HG03064 (cell line): ENCODE results near the gene GPR146.
"Not testable (repeated sequence)": the region's sequence is repeated elsewhere in the genome, so short reads cannot be mapped to it uniquely, and the experiment has no call there.

Experiments
- ATAC-seq: cut with Tn5 transposase; IDR thresholded peaks from one replicate; pipeline ENCODE4 v1.9.1; 2021; ENCODE audit warnings: low read depth; ENCODE audit not compliant: unreplicated experiment

The GPR146 gene

DNA sequence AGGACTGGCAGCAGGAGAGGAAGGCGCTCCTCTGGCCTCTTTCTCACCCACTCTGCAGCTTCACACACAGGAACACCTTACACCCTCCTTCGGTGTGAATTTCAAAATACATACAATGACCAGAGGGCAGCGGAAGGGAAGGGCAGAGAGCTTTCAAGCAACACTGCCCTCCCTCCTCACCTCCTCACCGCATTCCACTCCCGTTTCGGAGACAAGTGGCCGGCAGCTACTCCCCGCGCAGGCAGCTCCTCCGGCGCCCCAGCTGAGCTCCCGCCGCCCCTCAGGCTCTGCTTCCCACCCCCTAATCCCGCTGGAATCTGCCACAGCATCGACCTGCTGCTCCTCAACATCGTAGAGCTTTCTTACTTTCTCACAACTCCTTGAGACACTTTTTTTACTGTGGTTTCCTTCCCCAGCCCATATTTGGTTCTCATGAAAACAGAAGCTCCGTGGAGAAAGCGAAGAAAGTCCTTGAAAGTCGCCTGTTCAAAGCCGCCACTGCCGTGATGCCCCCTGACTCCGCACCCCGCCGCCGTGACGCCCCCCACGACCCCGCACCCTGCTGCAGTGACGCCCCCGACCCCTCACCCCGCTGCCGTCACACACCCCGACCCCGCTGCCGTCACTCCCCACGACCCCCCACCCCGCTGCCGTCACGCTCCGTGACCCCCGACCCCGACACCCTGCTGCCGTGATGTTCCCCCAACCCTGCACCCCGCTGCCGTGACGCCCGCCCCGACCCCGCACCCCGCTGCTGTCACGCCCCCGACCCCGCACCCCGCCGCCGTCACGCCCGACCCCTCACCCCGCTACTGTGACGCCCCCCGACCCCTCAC lies 29.0 kb downstream of the GPR146 start:
- no peak for ATAC-seq

DNA sequence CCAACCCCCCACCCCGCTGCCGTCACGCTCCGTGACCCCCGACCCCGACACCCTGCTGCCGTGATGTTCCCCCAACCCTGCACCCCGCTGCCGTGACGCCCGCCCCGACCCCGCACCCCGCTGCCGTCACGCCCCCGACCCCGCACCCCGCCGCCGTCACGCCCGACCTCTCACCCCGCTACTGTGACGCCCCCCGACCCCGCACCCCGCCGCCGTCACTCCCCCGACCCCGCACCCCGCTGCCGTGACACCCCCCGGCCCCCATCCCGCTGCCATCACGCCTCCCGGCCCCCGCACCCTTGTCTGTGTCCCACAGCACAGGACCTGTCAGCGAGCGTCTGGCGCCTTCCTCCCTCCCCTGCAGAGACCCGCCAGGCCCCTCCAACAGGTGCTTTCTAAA lies 29.7 kb downstream of the GPR146 start:
- not testable (repeated sequence) for ATAC-seq

DNA sequence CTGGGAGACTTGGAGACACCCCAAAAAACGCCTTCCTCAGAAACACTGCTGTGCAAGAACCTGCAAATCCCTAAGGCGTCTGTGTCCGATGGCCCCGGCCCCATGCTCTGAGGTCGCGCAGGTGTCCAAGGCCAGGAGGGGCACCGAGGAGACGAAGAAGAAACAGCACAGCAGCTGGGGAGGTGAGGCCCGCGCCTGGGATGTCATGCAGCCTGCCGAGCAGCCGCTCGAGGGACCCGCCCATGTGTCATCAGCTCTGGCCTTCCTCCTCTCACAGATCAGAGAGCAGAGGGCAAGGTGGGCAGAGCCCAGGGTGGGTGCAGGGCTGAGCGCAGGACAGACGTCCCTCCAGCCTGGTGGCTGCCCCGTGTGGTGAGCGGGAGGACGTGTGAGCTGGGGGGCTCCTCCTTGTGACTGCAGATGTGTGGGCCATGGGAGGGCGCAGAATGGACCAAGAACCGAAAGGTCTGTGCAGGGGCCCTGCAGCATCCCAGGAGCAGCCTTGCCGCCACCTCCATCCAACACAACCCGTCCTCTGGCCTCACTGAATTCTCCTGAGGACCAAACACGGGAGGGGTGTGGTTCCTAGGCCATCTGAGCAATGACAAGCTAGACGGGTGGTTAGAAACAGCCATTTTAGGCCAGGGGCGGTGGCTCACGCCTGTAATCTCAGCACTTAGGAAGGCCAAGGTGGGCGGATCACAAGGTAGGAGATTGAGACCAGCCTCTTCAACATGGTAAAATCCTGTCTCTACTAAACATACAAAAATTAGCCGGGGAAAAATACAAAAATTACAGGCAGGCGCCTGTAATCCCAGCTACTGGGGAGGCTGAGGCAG lies 30.5 kb downstream of the GPR146 start:
- ATAC-seq = no peak

DNA sequence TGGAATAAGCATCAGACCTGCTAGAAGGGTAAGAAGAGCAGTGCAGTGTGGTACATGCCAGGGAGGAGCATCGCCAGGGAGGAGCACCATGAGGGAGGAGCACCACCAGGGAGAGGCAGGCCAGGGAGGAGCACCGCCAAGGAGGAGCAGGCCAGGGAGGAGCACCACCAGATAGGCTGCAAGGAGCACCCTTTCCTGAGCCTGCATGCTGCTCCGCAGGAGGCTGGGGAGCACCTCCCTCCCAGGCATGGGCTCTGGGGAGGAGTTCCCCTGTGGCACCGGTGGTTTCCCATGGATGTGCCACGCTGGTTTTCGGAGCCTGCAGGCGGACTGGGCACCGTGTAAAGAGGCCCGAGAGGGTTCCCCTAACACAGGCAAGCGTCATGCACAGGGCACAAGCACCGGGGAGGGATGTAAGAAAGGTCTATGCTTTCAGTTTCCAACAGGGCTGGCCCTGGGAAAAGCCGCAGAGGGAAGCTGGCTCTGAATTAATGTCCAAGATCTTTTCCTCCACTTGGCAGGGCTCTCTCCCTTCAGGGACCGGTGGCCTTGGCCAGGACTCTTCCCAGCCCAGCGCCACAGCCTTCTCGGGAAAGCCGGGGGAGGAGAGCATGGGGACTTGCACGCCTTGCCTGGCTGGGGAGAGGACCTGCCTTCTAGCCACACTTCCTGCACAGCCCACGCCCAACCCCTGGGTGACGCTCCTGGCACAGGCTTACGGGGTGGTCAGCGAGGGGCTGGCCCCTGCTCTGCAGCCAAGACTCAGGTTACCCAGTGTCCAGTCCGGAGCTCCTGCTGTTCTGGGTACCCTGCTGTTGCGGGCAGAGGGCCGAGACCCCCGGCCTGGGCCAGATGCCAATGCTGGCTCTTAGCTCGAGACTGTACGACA lies 32.1 kb downstream of the GPR146 start:
- no peak for ATAC-seq

DNA sequence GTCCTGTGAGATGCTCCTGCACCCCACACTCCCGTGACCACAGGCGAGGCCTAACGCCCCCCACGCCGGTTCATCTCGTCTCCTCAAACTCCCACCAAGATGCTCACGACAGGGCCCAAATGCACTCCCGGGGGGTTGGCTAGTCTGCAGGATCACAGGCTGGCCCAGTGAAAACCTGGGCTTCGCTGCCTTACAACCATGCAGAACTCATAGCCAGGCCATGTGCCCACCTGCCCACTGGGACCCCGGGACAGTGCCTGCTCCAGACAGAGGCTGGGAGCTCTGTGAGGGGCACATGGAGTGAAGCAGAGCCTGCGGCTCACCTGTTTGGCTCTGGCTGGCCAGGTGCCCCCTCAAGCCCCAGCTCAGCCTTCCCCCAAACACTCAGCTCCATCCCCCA lies 34.2 kb downstream of the GPR146 start:
- ATAC-seq = no peak

DNA sequence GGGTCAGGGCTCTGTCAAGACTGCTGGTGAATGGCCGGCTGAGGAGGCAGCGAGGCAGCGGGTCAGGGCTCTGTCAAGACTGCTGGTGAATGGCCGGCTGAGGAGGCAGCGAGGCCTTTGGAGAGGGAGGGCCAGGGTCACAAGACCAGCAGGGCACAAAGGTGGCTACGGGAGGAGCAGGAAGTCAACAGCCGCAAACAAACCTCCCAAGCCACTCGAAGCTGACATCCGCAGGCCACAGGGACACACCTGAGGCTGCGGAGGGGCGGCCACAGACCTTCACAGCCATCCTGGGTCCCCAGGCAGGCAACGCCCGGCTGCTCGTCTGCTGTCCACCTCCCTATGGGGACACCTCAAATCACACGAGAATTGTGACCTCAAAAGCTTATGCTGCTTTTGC lies 34.6 kb downstream of the GPR146 start:
- ATAC-seq = no peak

DNA sequence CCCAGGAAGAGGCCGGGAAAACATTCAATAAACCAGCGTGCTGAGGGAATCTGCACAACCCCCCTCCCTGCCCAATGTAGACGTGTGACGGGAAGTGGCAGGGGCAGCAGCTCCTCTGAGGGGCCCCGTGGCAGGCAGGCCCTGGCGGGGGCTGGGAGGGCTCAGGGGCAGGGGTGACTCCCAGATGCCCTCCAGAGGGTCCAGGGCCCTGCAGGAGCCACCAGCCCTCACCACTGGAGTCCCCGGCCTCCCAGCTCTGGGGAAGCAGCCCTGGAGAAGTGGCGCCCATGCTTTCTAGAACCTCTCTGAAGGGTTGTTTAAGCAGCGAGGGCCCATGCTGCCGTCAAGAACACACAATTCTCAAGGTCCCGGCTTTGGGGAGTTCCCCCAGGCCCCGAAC lies 35.2 kb downstream of the GPR146 start:
- ATAC-seq = no peak

DNA sequence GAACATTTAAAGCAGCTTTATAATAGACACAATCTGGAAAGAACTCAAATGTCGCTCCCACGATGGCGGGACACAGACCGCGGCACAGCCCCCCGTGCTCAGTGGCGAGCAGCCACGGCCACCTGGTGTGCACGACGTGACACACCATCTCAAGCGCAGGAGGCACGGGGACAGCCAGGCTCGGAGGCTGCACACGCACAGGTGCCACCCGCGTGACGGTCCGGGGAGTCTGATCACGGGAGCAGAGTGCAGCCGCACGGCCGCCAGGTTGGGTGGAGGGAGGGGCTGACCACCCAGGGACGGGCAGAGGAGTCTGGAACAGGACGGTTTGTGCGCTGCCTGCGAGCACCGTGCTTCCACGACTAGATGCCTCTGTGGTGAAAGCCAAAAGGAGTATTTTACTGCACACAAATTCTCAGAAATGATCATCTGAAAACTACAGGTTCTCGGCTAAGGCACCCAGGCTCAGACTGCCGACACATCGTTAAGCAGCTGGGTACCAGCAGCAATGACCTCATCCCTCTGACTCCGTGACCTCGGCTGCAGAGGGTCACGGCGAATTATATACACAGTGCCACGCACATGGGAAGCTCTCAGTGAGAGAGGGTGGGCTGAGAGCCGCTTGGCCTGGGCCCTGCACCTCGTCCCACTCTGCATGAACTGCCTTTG lies 36.0 kb downstream of the GPR146 start:
- ATAC-seq = no peak

DNA sequence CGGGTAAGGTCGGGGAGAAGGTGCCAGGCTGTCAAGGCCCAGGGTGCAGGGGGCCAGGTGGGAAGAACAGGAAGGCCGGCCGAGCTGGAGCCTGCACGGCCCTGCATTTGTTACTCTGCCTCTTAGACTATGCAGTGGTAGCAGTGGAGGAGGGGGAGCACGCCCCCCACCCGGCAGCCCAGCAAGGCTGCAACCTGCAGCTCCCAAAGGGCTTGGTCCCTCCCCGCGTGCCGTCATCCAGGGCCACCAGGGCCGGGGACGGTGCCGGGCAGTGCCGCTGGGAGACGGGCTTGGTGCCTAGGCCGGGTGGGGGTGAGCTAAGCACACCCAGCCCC lies 36.5 kb downstream of the GPR146 start:
- no peak for ATAC-seq

DNA sequence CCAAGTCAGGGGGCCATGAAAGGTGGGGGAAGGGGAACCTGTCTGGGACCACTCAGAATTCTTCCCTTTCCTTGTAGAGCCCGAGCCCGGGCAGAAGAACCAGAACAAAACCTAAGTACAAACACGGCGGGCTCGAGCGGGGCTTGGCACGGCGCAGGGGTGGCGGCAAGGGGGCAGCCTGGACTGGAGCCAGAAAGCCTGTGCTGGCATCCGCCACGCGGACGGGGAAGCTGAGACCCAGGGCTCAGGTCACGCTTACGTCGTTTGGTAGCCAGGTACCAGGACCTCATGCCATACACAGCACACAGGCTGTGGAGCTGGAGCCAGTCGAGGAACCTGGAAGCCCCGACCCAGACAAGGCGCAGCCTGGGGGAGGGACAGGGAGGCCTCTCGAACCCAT lies 37.0 kb downstream of the GPR146 start:
- ATAC-seq = no peak

DNA sequence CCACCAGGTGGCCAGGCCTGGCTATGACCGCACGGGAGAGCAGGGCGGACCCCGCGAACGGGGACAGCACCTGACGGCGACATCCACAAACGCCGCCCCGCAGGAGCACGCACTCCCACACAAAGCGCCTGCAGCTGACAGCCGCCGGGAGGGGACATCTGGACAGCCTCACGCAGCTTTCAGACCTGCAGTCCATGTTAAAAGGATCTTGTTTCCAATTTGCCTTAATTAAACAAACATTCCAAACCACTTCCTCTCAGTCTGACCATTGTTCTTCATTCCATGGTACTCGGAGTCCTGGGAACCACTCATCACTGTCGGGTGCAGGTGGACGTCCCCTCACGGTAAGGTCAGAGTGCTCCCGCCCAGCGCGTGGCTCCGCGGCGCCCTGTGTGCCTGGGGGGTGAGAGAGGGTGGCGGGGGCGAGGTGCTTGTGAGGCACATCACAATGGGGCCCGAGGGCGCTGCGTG lies 37.6 kb downstream of the GPR146 start:
- ATAC-seq = no peak

DNA sequence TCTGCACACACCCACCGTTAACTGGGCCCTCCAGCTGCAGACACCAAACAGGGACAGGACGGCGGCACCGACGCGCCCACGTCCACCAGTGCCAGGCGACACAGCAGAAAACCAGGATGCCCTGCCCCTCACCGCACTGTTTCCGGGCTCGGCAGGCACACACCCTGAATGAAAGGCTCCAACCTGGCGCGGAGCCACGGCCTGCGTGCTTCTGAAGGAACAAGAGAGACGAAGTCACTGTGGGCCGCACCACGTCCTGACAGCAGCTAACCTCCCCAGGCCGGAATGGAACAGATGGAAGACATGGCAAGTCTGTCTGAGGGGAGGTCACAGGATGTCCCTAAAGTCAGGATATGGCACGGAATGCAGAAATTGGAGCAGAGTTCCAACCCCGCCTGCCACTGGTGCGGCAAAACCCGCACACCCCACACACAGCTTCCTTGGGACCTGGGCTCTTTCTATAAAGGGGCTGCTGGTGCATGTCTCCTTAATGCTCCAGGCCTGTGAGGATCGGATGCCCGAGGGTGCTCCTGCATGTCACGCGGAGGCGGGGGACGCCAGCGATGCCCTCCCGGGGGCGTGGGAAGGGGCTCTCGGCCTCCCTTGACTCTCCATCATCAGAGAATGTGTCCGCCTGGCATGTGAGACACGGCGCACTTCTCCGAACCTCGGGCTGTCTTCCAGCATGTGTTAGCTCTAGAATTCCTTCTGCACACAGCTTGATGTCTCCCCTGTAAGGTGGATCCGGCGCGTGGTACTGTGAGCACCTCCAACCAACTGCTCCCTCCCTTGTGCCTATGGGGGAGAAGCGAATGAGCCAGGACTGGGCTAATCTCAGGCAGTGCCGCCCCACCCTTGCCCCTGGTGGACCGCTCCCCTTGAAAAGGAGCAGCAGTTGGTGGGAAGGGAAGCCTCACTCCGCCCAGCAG lies 39.6 kb downstream of the GPR146 start:
- ATAC-seq = no peak

DNA sequence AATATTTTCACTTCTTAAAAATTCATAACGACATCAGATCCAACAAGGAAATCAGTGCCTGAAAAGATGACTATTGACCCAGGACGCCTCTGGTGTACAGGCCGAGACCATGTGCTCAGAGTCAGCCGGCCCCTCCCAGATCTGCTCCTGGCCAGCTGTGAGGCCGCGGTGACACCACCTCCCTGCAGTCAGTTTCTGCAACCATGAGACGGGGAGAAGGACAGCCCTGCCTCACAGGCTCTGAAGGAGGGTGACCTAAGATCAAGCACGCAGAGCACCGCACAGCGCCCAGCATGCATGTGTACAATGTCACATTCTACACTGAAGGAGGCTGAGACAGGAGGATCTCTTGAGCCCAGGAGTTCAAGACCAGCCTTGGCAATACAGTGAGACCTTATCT lies 40.9 kb downstream of the GPR146 start:
- no peak for ATAC-seq

DNA sequence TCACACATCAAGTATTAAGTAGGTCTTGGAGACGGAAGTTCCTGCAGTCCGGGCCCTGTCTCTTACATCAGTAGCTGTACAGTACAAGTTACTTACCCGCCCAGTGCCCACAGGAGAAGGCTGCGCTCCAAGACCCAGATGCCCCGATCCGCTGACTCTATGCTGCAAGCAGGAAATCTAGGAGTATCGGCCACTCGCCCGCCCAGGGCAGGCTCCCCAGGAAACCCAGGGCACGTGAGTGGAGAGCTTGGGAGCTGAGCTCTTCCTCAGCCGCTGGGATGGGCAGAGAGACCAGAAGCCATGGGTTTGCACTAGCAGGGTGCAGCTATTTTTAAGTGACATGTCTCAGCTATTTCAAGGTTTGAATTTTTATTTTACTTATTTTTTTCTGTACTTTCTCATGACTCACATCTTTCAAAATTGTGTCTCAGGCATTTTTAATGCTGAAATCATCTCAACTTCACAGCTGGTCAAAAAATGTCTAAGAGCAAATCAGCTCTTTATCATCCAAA lies 41.6 kb downstream of the GPR146 start:
- ATAC-seq = no peak

DNA sequence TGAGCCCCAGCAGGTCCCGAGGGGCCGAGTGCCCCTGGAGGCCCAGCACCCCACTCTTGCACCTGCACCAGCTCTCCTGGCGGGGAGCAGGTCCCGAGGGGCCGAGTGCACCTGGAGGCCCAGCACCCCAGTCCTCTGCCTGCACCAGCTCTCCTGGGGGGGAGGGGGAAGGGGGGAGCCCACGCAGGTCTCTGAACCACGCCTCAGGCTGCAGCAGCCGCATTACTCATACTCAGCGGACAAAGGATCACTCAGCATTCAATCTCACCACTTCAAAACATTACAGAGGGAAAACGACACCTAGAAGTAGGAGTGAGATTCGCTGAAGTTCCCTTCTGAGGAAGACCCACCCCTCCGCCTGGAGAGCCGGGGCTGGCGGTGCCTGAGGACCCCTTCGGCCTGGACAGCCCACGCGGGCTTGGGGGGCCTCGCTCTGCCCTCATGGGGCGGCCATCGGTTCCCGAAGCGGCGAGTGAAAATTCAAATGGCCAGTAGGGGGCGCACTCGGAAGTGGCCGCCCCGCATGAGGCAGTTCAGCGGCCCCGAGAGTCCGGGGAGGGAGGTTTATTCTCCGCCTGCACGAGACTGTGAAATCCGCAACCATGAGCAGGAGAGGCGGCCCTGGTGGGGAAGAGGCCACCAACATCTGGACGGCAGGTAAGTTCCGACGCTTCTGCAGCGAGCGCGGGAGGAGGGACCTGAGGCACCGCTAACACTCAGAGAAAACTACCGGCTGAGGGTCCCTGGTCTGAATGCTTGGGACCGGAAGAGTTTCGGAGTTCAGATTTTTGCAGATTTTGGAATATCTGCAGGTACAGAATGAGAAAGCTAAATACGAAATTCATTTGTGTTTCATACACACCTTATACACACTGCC lies 42.5 kb downstream of the GPR146 start:
- ATAC-seq = peak; percentile 62

DNA sequence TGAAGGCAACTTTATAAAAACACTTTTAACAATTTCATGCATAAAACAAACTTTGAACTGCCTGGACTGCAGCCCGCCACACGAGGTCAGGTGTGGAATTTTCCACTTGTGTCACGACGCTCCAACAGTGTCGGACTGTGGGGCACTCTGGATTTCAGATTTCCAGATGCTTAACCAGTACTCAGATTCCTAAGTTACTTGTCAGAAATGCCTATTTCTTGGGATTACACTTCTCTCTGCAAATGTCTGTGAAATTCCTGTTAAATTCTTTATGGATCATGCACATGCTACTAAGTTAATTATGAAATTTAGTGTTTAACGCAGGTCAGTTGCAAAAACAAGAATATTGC lies 43.1 kb downstream of the GPR146 start:
- ATAC-seq = no peak

DNA sequence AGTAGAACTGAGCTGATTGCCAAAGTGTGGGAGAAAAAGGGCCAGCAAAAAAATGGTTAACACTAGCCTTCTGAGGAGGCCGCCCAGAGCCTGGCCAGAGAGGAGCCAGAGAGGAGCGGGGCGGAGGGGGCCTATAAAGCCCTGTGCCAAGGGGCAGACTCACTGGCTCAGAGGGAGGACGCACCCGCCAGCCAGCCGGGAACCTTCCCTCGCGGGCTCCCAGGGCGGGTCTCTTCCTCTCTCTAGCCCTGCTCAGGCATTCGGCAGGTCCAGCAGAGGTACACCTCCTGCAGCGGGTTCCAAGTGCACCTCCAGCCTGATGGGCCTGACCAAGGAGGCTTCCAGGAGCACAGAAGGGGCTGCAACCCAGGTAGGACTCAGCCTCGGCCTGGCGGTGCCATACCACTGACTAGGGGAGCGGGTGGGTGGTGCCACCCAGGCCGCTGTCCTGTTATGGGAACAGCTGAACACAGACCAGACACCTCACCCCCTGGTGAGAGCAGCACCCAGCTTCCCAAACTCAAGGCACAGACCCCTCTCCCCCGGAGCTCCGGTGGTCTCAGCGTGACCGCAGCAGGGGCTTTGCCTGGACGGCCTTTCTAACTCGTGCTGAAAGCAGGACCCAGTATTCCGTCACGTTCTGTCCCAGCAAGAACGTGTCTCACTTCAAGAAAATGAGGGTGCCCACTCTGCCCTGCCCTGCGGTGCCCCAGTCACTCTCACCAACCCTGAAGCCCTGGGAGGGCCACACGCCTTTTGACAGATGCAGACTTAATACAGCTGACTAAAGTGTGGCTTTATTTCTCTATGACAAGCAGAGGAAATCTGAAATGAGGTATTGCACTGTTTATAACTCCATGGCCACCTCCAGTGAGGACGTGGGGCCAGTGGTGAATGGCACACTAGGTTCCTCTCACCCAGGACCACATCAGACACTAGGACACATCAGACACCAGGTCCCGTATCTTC lies 43.9 kb downstream of the GPR146 start, which contains the start of gene GPER1:
Gene GPER1, plus strand, starts transcription at position 162 of the 969 bp plus-strand sequence. CDS start 3,616 bp downstream, outside the sequence.
- no peak for ATAC-seq
